ENCODE data around the gene SACS. TPM values are rescaled to one million over a fixed set of nuclear protein-coding genes. Genes with fewer than 3 reads are reported as not detected.

Gene SACS
- total RNA-seq, 1 experiment from 2014 or later: 33.4 TPM

GRCh38 chr13:23350009-23350408 lies 83.5 kb downstream of the SACS start (continued):
- no peak for TF ChIP-seq POLR2AphosphoS5 (IDR thresholded peaks at IDR 0.05; ENCODE audit: low read depth, low read length)
- no peak for TF ChIP-seq ZBTB33 (IDR thresholded peaks at IDR 0.05; ENCODE audit: extremely low read depth, insufficient replicate concordance, low read length)
- no peak for TF ChIP-seq EGR1 (IDR thresholded peaks at IDR 0.05; ENCODE audit: low read depth)

DNA sequence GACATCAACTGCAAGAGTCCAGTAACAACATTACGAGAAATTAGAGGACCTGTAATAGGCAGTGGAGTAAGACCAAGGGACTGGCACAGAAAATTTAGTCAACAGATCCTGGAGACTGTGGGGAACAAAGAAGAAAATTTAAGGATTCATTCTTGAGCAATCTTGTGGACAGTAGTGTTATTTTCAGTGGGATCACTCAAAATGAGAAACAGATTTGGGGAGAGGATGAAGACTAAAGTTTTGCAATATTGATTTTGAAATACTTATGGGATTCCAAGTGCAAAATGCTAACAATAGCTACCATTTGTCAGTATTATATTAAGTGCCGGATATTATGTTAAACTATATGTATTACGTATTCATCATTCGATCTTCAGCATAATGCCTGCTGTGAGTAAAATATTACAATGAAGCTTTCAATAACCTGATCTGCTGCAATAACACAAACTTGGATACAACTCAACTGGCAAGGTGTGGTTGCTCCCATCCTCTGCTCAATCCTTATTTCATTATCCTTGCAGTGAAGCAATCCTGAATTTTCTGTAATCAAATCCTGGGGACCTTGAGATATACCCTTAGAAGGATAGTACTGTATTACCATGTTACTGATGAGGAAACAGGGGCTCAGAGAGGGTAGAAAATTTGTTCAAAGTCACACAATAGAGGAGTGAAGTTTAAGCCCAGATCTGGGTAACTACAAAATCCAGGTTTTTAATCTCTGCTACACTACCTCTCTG lies 84.2 kb downstream of the SACS start:
- Histone ChIP-seq H3K9ac (ENCODE audit: low read length) (no peak overlapping the region), H2AFZ (ENCODE audit: low read depth, low read length, poor library complexity, severe bottlenecking) (no peak overlapping the region), H3K4me3 (replicated peaks in 1 of 2; ENCODE audit: low read depth in 1 of 2, low read length in 2 of 2) (no peak overlapping the region), H3K27me3 (ENCODE audit: insufficient read depth, low read length) (no peaks in the 10 kb centered on the region), H3K9me3 (ENCODE audit: control insufficient read depth in 1 of 2, insufficient read depth in 1 of 2, low read depth in 1 of 2, low read length in 2 of 2) (no peaks in the 10 kb centered on the region), H3K4me2 (ENCODE audit: low read length) (no peak overlapping the region), H3K36me3 (ENCODE audit: control insufficient read depth in 1 of 2, insufficient read depth in 2 of 2, low read length in 2 of 2) (peaks cover 10 to 13% of the 10 kb centered on the region in 2 experiments), H3K27ac (ENCODE audit: low read depth, low read length) (no peak overlapping the region), H3K4me1 (ENCODE audit: control insufficient read depth in 1 of 2, insufficient read depth in 2 of 2, low read length in 2 of 2) (no peaks in the 10 kb centered on the region), H3K9me2 (ENCODE audit: insufficient read depth) (no peaks in the 10 kb centered on the region), H4K20me1 (ENCODE audit: insufficient read depth) (no peaks in the 10 kb centered on the region; the same call in 1 of the 2 replicates), H3K79me2 (ENCODE audit: insufficient read depth, low read length) (peaks cover 72% of the 10 kb centered on the region)
- BruUV-seq (replicated peaks): no TSS peak
- ChIA-PET POLR2A (no interaction called here), CTCF (no interaction called here), RAD21 (ENCODE audit: low non-redundant PET in 1 of 2, low total read pairs in 2 of 2, uncharacterized antibody in 2 of 2, unreplicated experiment in 2 of 2) (no interaction called here)
- intact Hi-C loops (cut with micrococcal nuclease): no loop called here
- ATAC-seq (no peak), DNase-seq (ENCODE audit: low read depth, low spot score) (no peak)
- TF ChIP-seq CTCF (IDR thresholded peaks at IDR 0.05 in 2 of 3, conservative IDR thresholded peaks at IDR 0.05 in 1 of 3; ENCODE audit: borderline replicate concordance in 1 of 3, insufficient read depth in 1 of 3, low read depth in 2 of 3, low read length in 2 of 3) (no peak), TCF7L2 (IDR thresholded peaks at IDR 0.05; ENCODE audit: borderline replicate concordance, extremely low read depth, insufficient read depth, insufficient read length) (no peak), RAD21 (IDR thresholded peaks at IDR 0.05; ENCODE audit: low read depth) (no peak), CEBPB (IDR thresholded peaks at IDR 0.05; ENCODE audit: low read depth) (no peak), ELF1 (IDR thresholded peaks at IDR 0.05; ENCODE audit: borderline replicate concordance, low read depth) (no peak), JUND (IDR thresholded peaks at IDR 0.05) (no peak)
- TF ChIP-seq, protein P1, sequence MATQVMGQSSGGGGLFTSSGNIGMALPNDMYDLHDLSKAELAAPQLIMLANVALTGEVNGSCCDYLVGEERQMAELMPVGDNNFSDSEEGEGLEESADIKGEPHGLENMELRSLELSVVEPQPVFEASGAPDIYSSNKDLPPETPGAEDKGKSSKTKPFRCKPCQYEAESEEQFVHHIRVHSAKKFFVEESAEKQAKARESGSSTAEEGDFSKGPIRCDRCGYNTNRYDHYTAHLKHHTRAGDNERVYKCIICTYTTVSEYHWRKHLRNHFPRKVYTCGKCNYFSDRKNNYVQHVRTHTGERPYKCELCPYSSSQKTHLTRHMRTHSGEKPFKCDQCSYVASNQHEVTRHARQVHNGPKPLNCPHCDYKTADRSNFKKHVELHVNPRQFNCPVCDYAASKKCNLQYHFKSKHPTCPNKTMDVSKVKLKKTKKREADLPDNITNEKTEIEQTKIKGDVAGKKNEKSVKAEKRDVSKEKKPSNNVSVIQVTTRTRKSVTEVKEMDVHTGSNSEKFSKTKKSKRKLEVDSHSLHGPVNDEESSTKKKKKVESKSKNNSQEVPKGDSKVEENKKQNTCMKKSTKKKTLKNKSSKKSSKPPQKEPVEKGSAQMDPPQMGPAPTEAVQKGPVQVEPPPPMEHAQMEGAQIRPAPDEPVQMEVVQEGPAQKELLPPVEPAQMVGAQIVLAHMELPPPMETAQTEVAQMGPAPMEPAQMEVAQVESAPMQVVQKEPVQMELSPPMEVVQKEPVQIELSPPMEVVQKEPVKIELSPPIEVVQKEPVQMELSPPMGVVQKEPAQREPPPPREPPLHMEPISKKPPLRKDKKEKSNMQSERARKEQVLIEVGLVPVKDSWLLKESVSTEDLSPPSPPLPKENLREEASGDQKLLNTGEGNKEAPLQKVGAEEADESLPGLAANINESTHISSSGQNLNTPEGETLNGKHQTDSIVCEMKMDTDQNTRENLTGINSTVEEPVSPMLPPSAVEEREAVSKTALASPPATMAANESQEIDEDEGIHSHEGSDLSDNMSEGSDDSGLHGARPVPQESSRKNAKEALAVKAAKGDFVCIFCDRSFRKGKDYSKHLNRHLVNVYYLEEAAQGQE (IDR thresholded peaks at IDR 0.05; ENCODE audit: low read depth): no peak
